Kidney (tissue), 14 donors: ENCODE results near the gene MEF2C. TPM values are rescaled to one million over a fixed set of nuclear protein-coding genes. Genes with fewer than 3 reads are reported as not detected.
A peak's percentile ranks its signal among the peaks of the same experiment; 100 is the strongest.

Experiments used
- DNase-seq, 5 donors: peaks; one replicate each; pipeline ENCODE4 v3.0.0-alpha.2; 2013 to 2020
- FAIRE-seq: peaks from 2 replicates; lab custom pipeline; 2012; peaks lifted over from hg19 to GRCh38; lab: Jason Lieb, UNC
- H3K27ac ChIP-seq, 2 donors: one replicate each; pipeline ENCODE4 v1.7.0; 2013; ENCODE audit warnings: low read depth in 2 of 2, low read length in 2 of 2, inconsistent platforms in 1 of 2
- H3K27me3 ChIP-seq: one replicate; pipeline ENCODE4 v1.7.1; 2013; ENCODE audit warnings: low read length, inconsistent platforms; ENCODE audit not compliant: control insufficient read depth, insufficient read depth
- H3K36me3 ChIP-seq, 3 donors: one replicate each; pipeline versions ENCODE4 v1.7.0 to v1.7.1; 2013; ENCODE audit warnings: low read length in 3 of 3, control low read depth in 1 of 3, inconsistent platforms in 1 of 3; ENCODE audit not compliant: insufficient read depth in 3 of 3, control insufficient read depth in 2 of 3
- H3K4me1 ChIP-seq, 3 donors: one replicate each; pipeline versions ENCODE4 v1.7.0 to v1.7.1; 2013; ENCODE audit warnings: low read length in 3 of 3, inconsistent platforms in 1 of 3, low read depth in 1 of 3; ENCODE audit not compliant: control insufficient read depth in 2 of 3, insufficient read depth in 2 of 3
- H3K4me3 ChIP-seq, 3 donors: one replicate each; pipeline versions ENCODE4 v1.7.0 to v1.8.1; 2013; ENCODE audit warnings: low read length in 3 of 3, control low read depth in 1 of 3, inconsistent platforms in 1 of 3
- H3K9ac ChIP-seq, 3 donors: one replicate each; pipeline versions ENCODE4 v1.7.0 to v1.7.1; 2013; ENCODE audit warnings: low read length in 3 of 3, control low read depth in 1 of 3, inconsistent platforms in 1 of 3
- H3K9me3 ChIP-seq, 3 donors: one replicate each; pipeline versions ENCODE4 v1.7.0 to v1.7.1; 2013; ENCODE audit warnings: low read length in 3 of 3, control low read depth in 1 of 3, inconsistent platforms in 1 of 3; ENCODE audit not compliant: control insufficient read depth in 2 of 3, insufficient read depth in 1 of 3
- intact Hi-C: fragments of 100-400 bp; cut with DNase I; formaldehyde crosslinking; loops from one replicate; pipeline ENCODE4 v1.11.1; 2022
- polyA plus RNA-seq: library from polyadenylated mRNA; stranded (reverse); fragments of 350-450 nt; fragmentation: Illumina TruSeq; extraction: RNeasy Lipid Tissue Mini Kit (QIAGEN cat#74804); gene quantifications from one replicate; pipeline ENCODE4 v1.2.3, GENCODE V29; 2014; ENCODE audit warnings: low read depth, low replicate concordance; ENCODE audit not compliant: insufficient read depth
- total RNA-seq: library from RNA; stranded (reverse); fragmentation: NEBNext Ultra II Directional; extraction: Animal tissue kit (Norgen Biotek cat#: 25700); gene quantifications from one replicate; pipeline ENCODE4 v1.2.1, GENCODE V29; 2021
- TF ChIP-seq, protein P1 (sequence below): IDR thresholded peaks from 3 replicates; pipeline ENCODE4 v1.5.1; 2012; ENCODE audit warnings: mild to moderate bottlenecking, moderate library complexity, borderline replicate concordance; ENCODE audit not compliant: insufficient read depth; ENCODE audit errors: extremely low read depth
- donor health status: control.
- donor health status: control.
- donor health status: control.
- donor health status: control.
- donor health status: control.
- donor health status: DM: yes; HTN: yes; CAD: no.
- donor health status: Normal renal cell carcinoma (clear cell type).

Gene MEF2C
- total and polyA plus RNA-seq, 2 donors from 2014 or later, result 5.3 to 75.4 TPM

GRCh38 chr5:88743231-88743834 lies 139.7 kb downstream of the MEF2C start:
- intact Hi-C loops, result loop anchor here (10.0 kb wide), 1 partner anchor 131 kb away; no protein-coding TSS in a partner anchor
- H3K27me3 ChIP-seq, result no peaks in the 10 kb centered on the region
- FAIRE-seq, result peak; percentile 81
- TF ChIP-seq, protein P1, sequence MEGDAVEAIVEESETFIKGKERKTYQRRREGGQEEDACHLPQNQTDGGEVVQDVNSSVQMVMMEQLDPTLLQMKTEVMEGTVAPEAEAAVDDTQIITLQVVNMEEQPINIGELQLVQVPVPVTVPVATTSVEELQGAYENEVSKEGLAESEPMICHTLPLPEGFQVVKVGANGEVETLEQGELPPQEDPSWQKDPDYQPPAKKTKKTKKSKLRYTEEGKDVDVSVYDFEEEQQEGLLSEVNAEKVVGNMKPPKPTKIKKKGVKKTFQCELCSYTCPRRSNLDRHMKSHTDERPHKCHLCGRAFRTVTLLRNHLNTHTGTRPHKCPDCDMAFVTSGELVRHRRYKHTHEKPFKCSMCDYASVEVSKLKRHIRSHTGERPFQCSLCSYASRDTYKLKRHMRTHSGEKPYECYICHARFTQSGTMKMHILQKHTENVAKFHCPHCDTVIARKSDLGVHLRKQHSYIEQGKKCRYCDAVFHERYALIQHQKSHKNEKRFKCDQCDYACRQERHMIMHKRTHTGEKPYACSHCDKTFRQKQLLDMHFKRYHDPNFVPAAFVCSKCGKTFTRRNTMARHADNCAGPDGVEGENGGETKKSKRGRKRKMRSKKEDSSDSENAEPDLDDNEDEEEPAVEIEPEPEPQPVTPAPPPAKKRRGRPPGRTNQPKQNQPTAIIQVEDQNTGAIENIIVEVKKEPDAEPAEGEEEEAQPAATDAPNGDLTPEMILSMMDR, result no peak
- H3K27ac ChIP-seq, result no peak overlapping the region
- no peaks in the 10 kb centered on the region for H3K9me3 ChIP-seq
- DNase-seq, result no peak
- H3K9ac ChIP-seq, result no peak overlapping the region
- H3K4me1 ChIP-seq, result no peaks in the 10 kb centered on the region
- H3K4me3 ChIP-seq, result no peak overlapping the region
- H3K36me3 ChIP-seq, result no peaks in the 10 kb centered on the region

DNA sequence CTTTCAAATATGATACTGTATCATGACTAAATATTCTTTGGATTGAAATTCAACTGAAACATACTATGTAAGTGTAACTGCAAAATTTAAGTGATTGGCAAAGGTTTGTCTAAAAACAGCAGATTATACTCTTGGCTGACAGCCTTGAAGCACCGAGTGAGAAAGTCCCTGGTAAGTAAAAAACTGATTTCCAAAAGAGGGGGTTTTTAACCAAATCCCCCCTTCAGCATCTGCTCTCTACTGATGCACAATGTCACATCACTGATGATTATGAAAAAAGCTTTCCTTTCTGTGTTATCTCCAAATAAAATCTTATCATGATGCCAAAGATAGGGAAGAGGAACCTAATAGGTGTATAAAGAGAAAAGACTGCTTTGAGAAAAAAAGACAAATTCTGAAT lies 141.0 kb downstream of the MEF2C start:
- TF ChIP-seq, protein P1, result no peak
- Histone ChIP-seq H3K9me3 (no peaks in the 10 kb centered on the region), H3K4me3 (no peak overlapping the region), H3K4me1 (peaks cover 0 to 4% (median 0%) of the 10 kb centered on the region in 3 donors), H3K9ac (no peak overlapping the region), H3K27ac (no peak overlapping the region), H3K36me3 (no peaks in the 10 kb centered on the region), H3K27me3 (no peaks in the 10 kb centered on the region)
- intact Hi-C loops, result loop anchor here (10.0 kb wide), 1 partner anchor 133 kb away; no protein-coding TSS in a partner anchor
- DNase-seq (no peak), FAIRE-seq (no peak)

- TF ChIP-seq, protein P1, result no peak
- Histone ChIP-seq H3K9me3 (no peaks in the 10 kb centered on the region), H3K4me1 (peaks cover 0 to 4% (median 2%) of the 10 kb centered on the region in 3 donors), H3K27ac (no peak overlapping the region), H3K36me3 (no peaks in the 10 kb centered on the region), H3K9ac (no peak overlapping the region), H3K27me3 (no peaks in the 10 kb centered on the region), H3K4me3 (no peak overlapping the region)
- no peak for DNase-seq
- intact Hi-C loops, result loop anchor here (10.0 kb wide), 1 partner anchor 134 kb away; no protein-coding TSS in a partner anchor
- no peak for FAIRE-seq
Measured at GRCh38 chr5:88740604-88741185, 142.3 kb downstream of the MEF2C start.
